Activated naive CD4-positive, alpha-beta T cell (primary cell): ENCODE measurements around the gene KRTAP9-7.

Source experiments
- DNase-seq, 4 experiments: peaks; one replicate each; lab custom pipeline; 2025; lab: John Stamatoyannopoulos, UW

KRTAP9-7 gene

GRCh38 chr17:41322094-41322902, 46.8 kb downstream of the KRTAP9-7 start:
- DNase-seq, result no peak

- DNase-seq, result no peak
Measured at GRCh38 chr17:41322903-41323895, 47.7 kb downstream of the KRTAP9-7 start.

DNA sequence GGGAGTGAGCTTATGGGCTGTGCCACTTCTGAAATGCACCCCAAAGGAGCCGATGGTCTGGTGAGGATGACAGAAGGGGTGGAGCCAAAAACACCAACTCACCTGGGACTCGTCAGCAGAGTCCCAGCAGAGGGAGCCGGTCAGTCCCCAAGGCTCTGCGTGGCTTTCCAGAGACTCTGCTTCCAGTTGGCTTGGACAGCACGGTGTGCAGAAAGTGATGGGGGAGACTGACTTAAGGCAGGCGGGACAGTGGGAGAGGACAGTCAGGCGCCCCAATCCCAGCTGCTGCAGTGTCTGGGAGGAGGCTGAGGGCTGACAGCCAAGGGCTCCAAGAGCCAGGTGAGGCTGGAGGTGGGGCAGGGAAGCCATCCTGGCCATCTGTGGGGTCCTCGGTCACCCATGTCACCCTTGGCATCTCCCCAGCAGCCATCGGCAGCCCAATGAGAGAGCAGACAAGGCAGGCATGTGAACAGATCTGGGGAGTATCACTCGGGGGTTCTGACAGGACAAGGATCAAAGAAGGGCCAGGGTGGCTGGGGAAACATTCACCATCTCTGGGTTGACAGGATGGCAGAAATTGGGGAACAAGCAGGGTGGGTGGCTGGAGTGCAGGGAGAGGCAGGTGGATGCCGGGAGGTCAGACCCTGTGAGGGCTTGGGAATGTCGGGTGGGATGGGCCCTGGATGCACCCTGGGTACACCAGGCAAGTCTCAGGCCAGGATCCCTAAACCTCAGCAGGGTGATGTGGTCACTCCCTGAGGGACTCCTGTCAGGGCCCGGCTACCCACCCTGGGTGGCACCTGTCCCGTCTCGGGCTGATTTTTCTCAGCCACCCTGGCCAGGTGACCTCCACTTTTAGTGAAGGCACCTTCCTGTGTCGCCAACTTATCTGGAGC, 48.9 kb downstream of the KRTAP9-7 start:
- DNase-seq, result no peak

- no peak for DNase-seq
Measured at GRCh38 chr17:41325126-41325525, 49.6 kb downstream of the KRTAP9-7 start.

DNA sequence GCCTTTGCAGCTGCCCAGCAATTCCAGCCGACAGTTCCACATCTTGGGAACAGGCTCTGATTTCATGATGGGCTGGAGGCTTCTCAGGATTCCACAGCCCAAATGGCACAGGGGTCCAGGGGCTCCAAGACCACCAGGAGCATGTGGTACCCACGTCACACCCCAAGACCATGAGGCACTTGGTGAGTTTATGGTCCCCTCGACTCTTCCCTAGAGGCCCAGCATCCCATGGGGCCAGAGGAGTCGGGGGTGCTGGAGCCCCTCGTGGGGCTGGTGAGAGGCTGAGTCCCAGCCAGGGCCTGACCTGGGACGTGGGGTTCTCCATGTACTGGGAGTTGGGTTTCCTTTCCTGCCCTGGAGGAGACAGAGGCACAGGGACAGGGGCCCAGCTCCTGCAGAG, 50.1 kb downstream of the KRTAP9-7 start:
- DNase-seq, result no peak
